HS-5 (cell line): ENCODE results near the gene USH2A.

Source experiments
- DNase-seq: peaks from one replicate; pipeline ENCODE4 v3.0.0-alpha.2; 2012; ENCODE audit warnings: low read depth

Gene USH2A

GRCh38 chr1:216422821-216423520 lies at the start of gene USH2A:
TSS of gene USH2A (minus strand) at chr1:216423448. CDS start at chr1:216422336, 1,112 bp downstream.
- DNase-seq, result no peak

DNA sequence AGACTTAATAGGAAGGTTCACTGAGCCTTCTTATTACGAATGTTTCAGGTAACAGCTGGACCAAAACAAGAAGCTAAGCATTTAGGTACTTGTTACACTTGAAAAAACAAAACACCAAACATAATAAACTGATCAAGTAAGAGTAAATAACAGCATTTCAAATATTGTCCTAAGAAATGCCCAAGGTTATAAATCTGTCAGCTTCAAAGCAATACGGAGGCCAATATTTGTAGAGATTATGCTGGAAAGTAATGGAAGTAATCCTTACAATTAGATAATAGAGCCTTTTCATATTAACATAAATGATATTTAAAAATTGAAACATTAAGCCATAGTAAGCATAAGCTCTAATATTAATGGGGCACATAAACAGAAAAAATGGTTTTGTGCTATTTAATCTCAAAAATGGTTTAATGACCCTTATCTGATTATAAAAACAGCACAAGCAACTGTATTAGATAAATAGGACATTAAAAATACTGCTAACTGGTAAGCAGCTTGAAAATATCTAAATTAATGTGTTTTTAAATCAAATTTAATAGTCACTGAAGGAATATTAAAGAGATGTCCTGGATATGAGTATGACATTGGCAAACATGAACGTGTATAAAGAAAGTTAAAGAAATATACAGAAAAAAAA lies 43.0 kb upstream of the USH2A start:
- no peak for DNase-seq

GRCh38 chr1:216464489-216464888 lies 41.2 kb upstream of the USH2A start:
- peak; percentile 85 for DNase-seq

- peak; percentile 40 for DNase-seq
Measured at GRCh38 chr1:216462066-216462775, 39.0 kb upstream of the USH2A start.

GRCh38 chr1:216461466-216461865 lies 38.2 kb upstream of the USH2A start:
- no peak for DNase-seq

DNA sequence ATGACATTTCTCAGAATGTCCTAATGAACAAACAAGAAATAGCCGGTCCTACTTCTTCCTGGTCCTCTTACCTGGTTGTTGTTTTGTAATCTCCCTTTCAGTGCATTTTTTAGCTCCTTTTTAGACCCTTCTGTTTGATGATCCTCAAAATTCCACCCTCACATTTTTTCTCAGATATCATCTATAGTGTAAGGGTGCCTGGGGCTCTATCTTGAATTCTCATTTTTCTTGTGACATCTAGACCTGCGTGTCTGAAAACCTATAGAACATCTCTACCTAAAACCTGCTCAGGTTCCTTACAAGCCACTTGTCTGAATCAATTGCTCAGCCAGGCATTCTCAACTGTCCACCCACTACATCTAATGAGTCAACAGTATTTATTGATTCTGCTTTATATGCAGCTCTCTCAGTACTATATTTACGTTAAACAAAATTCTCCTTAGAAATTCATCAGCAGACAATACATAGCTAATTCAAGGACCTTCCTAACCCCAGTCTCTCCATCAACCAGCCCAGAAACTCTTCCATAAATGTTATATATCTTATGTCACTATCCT lies 36.5 kb upstream of the USH2A start:
- DNase-seq, result no peak

GRCh38 chr1:216458812-216459211 lies 35.6 kb upstream of the USH2A start:
- DNase-seq, result no peak

- no peak for DNase-seq
Measured at GRCh38 chr1:216457356-216457755, 34.1 kb upstream of the USH2A start.

DNA sequence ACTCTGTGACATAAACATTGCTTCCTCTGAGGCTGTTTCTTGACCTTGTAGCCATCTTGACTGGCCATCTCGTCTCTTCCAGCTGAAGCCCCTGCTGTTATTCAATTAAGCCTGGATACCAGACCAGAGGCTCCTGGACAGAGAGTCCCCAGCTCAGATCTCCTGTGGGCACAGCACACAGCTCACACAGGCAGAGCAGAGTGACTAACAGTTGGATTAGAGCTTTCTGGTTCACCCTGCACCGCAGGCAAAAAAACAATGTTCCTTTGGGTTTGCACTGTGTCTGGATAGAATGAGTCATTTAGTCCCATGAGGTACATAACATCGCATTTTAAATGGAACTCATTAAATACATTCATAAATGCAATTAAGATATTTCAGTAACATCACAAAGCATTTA lies 33.4 kb upstream of the USH2A start:
- DNase-seq, result peak; percentile 45

DNA sequence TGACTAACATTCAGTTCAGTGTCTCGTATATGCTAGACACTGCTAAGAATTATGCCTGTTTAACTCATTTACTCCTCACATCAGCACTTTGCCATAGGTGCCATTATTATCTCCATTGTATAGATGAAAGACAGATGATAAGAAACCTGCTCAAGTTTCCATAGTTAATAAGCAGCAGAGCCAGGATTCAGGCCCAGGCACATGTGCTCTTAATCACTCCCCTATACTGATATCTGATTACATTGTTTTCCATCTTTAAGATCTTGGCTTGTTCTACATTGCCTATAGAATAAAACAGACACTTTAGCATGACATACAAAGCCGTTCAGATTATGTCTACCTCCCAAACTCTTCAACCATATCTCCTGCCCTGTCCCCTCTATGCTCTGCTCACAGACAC lies 30.5 kb upstream of the USH2A start:
- DNase-seq, result no peak

- no peak for DNase-seq
Measured at GRCh38 chr1:216450227-216450626, 27.0 kb upstream of the USH2A start.

- DNase-seq, result no peak
Measured at GRCh38 chr1:216448011-216448510, 24.8 kb upstream of the USH2A start.

- no peak for DNase-seq
Measured at GRCh38 chr1:216437603-216438002, 14.4 kb upstream of the USH2A start.

- no peak for DNase-seq
Measured at GRCh38 chr1:216434232-216434631, 11.0 kb upstream of the USH2A start.

- DNase-seq, result no peak
Measured at GRCh38 chr1:216433175-216433574, 9.9 kb upstream of the USH2A start.

DNA sequence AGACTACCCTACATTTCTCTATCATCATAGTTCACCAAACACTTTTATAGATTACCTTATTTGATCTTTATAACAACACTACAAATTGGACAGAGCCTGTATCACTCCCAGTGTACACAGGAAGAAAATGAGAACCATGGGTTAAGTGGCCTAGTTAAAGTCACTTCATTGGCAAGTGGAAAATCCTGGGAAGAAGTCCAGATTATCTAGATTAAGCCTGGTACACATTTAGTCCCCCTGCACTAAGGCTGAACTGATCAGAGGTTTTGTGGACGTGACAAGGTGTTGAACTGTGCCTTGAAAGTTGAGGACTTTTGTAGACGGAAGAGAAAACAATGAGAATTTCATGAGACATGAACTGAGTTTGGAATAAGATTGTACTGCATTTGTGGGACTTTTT lies 7.5 kb upstream of the USH2A start:
- DNase-seq, result no peak

- DNase-seq, result no peak
Measured at GRCh38 chr1:216425577-216425976, 2.3 kb upstream of the USH2A start.

- DNase-seq, result no peak
Measured at GRCh38 chr1:216420746-216421145, 2.5 kb downstream of the USH2A start.

DNA sequence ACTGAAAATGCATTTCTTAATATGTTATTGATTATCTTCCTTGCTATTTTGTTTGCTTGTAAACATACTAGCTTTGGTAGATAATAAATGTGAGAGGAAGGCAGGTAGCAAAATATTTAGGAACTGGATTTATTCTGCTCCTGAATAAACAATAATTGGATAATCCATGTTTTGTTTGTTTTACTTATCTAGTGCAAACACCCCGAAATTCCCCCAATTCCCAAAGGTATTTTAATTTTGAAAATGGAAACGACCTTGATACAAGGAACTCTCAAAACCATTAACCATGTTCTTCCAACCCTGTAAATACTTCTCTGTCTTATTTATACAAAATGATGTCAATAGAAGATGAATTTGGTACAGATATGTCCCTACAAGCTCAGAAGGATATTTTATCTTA lies 3.0 kb downstream of the USH2A start:
- no peak for DNase-seq

DNA sequence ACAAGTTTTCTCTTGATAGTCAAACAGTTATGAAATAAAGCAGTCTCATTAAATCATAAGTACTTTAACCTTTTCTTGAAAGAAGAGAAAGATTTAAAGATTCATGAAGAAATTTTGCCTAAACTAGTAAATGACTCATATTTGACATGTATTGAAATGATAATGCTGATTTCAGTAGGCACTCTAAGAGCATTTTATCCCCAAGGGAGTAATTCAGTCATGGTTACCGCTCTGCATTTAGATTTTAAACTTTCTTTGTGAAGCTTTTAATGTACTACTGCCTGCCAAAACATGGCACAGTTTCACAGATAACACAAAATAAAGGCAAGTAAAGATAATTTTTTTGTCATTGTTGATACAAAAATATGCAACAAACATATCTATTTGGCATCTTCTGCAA lies 6.8 kb downstream of the USH2A start:
- DNase-seq, result no peak

GRCh38 chr1:216410026-216410425 lies 13.2 kb downstream of the USH2A start:
- no peak for DNase-seq

DNA sequence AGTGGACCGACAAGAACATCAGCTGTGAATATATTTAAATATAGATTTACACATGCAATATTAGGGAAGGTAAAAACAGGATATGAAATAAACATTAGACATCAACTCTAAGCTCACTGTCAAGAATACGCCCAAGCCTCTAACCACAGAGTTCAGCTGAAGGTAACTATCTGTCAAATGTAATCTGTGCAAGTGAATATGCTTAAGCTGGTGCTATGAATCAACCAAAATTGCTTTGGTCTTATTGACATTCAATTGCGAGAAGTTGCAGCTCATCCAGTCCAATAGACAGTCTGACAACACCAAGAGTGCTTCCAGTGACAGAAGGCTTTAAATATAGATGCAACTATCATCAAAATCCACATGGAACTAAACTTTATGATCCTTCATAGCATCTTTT lies 32.3 kb downstream of the USH2A start:
- no peak for DNase-seq

GRCh38 chr1:216389774-216390173 lies 33.5 kb downstream of the USH2A start:
- no peak for DNase-seq
